HepG2 (cell line): ENCODE results near the gene EIF3B. TPM values are rescaled to one million over a fixed set of nuclear protein-coding genes. Genes with fewer than 3 reads are reported as not detected.

ENCODE experiments used
- FOXA1 ChIP-seq, 2 experiments: fragments of 450-650 bp in 1 of 2; sonication (generic) in 1 of 2; formaldehyde crosslinking in 1 of 2; IDR thresholded peaks; 2 replicates each; pipeline versions ENCODE4 v1.4.0 to v1.6.1; 2016 to 2020; ENCODE audit warnings: missing genetic modification reagents in 1 of 2
- FOXJ3 ChIP-seq: sonication (generic); formaldehyde crosslinking; IDR thresholded peaks from 2 replicates; pipeline ENCODE4 v1.4.0; 2020; ENCODE audit warnings: missing genetic modification reagents, mild to moderate bottlenecking, borderline replicate concordance
- GMEB2 ChIP-seq: IDR thresholded peaks from 2 replicates; pipeline ENCODE4 v1.6.1; 2016; ENCODE audit warnings: missing biosample characterization, missing genetic modification reagents, low read depth
- HBP1 ChIP-seq: IDR thresholded peaks from 2 replicates; pipeline ENCODE4 v1.6.1; 2016; ENCODE audit warnings: low read depth, control low read depth
- HIC2 ChIP-seq: sonication (generic); formaldehyde crosslinking; IDR thresholded peaks from 2 replicates; pipeline ENCODE4 v1.9.0; 2022; ENCODE audit warnings: low read depth, missing genetic modification reagents
- HNRNPL ChIP-seq: fragments of 200-400 bp; formaldehyde crosslinking; IDR thresholded peaks from 2 replicates; pipeline ENCODE4 v1.6.1; 2017; ENCODE audit warnings: mild to moderate bottlenecking, low read depth, low read length
- HOXA3 ChIP-seq: sonication (generic); formaldehyde crosslinking; IDR thresholded peaks from 2 replicates; pipeline ENCODE4 v1.5.0; 2020; ENCODE audit warnings: missing genetic modification reagents
- NFIC ChIP-seq: IDR thresholded peaks from 2 replicates; pipeline ENCODE4 v1.6.1; 2012; ENCODE audit warnings: mild to moderate bottlenecking, low read length, inconsistent platforms
- NR0B2 ChIP-seq: sonication (generic); formaldehyde crosslinking; IDR thresholded peaks from 2 replicates; pipeline ENCODE4 v1.4.0; 2020; ENCODE audit warnings: mild to moderate bottlenecking, missing genetic modification reagents
- PITX1 ChIP-seq: sonication (generic); formaldehyde crosslinking; IDR thresholded peaks from 2 replicates; pipeline ENCODE4 v1.5.1; 2020; ENCODE audit warnings: mild to moderate bottlenecking, missing genetic modification reagents
- REST ChIP-seq, 2 experiments: IDR thresholded peaks; 2 replicates each; pipeline ENCODE4 v1.6.1; 2011 to 2012; ENCODE audit warnings: low read length in 2 of 2, borderline replicate concordance in 1 of 2, low read depth in 1 of 2, mild to moderate bottlenecking in 1 of 2, moderate library complexity in 1 of 2
- SP4 ChIP-seq: sonication (generic); formaldehyde crosslinking; IDR thresholded peaks from 2 replicates; pipeline ENCODE4 v1.8.1; 2023; ENCODE audit warnings: mild to moderate bottlenecking, missing genetic modification reagents
- SP5 ChIP-seq: IDR thresholded peaks from 2 replicates; pipeline ENCODE4 v1.6.1; 2016; ENCODE audit warnings: low read depth, borderline replicate concordance
- SRF ChIP-seq: IDR thresholded peaks from 2 replicates; pipeline ENCODE4 v1.6.1; 2011; ENCODE audit warnings: mild to moderate bottlenecking, low read depth, low read length, moderate library complexity
- TMF1 ChIP-seq: sonication (generic); formaldehyde crosslinking; IDR thresholded peaks from 2 replicates; pipeline ENCODE4 v1.8.1; 2022; ENCODE audit warnings: low read depth, missing genetic modification reagents
- ZBTB7B ChIP-seq: sonication (generic); formaldehyde crosslinking; IDR thresholded peaks from 2 replicates; pipeline ENCODE4 v1.4.0; 2020; ENCODE audit warnings: missing genetic modification reagents
- ZNF331 ChIP-seq: sonication (generic); formaldehyde crosslinking; IDR thresholded peaks from 2 replicates; pipeline ENCODE4 v1.4.0; 2020; ENCODE audit warnings: missing genetic modification reagents
- ZSCAN22 ChIP-seq: sonication (generic); formaldehyde crosslinking; IDR thresholded peaks from 2 replicates; pipeline ENCODE4 v1.4.0; 2020; ENCODE audit warnings: mild to moderate bottlenecking, missing genetic modification reagents
- polyA plus RNA-seq, 8 experiments: library from polyadenylated mRNA; depleted of rRNA in 3 of 8; stranded (reverse) in 7 of 8; unstranded in 1 of 8; fragments of >200 nt; fragmentation: Illumina TruSeq in 4 of 8; extraction: Trizol in 4 of 8; gene quantifications; 2 replicates each; pipeline versions ENCODE4 v1.2.1 to v1.2.3, GENCODE V29; 2011 to 2016; ENCODE audit warnings: low read depth in 4 of 8, missing spikeins in 1 of 8, mixed read lengths in 1 of 8; ENCODE audit not compliant: insufficient read depth in 1 of 8
- total RNA-seq, 5 experiments: library from RNA; depleted of rRNA; stranded (reverse); fragments of >200 nt; fragmentation: Illumina TruSeq; extraction: Trizol; gene quantifications; 2 replicates each; pipeline ENCODE4 v1.2.3, GENCODE V29; 2016; ENCODE audit warnings: low read depth in 1 of 5

Gene EIF3B
- total and polyA plus RNA-seq, 2 of the 13 experiments (the other 11 are each of a cell fraction or from before 2014, with no cell fraction given) = 92.2 to 241 TPM

GRCh38 chr7:2354186-2354938, at the start of gene EIF3B (continued):
- TF ChIP-seq GMEB2 (CRISPR knock-in tag) (no peak; the same call in none of the 2 replicates), ZBTB7B (no peak), PITX1 (CRISPR knock-in tag) (0 out of 2 replicates have a peak, but pooled peaks have one; percentile 23), REST (IDR thresholded peaks at IDR 0.05; ENCODE audit: borderline replicate concordance in 1 of 2, low read depth in 1 of 2, low read length in 2 of 2) (peak in 1 of 2 experiments; percentile 46; a peak in 1 of 4 replicates), FOXJ3 (CRISPR knock-in tag) (no peak), ZSCAN22 (peak; percentile 41; the same call in 1 of the 2 replicates), HNRNPL (no peak), SP4 (no peak), FOXA1 (IDR thresholded peaks at IDR 0.05) (no peak), FOXA1 (CRISPR knock-in tag; IDR thresholded peaks at IDR 0.05) (no peak), NFIC (peak; percentile 85), TMF1 (CRISPR knock-in tag) (no peak; the same call in 1 of the 2 replicates), HIC2 (no peak), SRF (peak; percentile 50; the same call in 1 of the 2 replicates), SP5 (0 out of 2 replicates have a peak, but pooled peaks have one; percentile 19), ZNF331 (CRISPR knock-in tag) (no peak; the same call in 1 of the 2 replicates), HBP1 (CRISPR knock-in tag) (peak; percentile 80), HOXA3 (CRISPR knock-in tag) (peak; percentile 97), NR0B2 (CRISPR knock-in tag) (peak; percentile 15; the same call in 1 of the 2 replicates)
